ENCODE results near the gene TMEM128.
"Not testable (repeated sequence)": the region's sequence is repeated elsewhere in the genome, so short reads cannot be mapped to it uniquely, and the experiment has no call there.

Gene TMEM128

DNA sequence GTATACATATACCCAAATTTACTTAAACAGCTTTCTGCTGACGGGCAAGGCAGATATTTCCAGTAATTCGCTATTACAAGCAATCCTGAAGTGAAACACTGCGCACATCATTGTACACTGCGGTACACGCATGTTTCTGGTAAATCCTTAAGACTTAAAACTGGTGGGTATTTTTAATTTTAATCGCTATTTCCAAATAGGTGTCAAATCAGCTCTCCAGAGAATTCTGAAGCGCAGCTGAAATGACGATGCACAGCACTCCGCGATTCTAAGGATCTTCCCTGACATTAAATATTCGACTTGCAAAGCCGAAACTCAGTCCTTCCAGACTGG lies 361 bp downstream of the TMEM128 start:
- in situ Hi-C loops (cut with HindIII; ENCODE audit: low pct_unique_long_range_greater_than_20kb, low sequenced_read_pairs), result no loop called here
- TF ChIP-seq JUND (IDR thresholded peaks at IDR 0.05; ENCODE audit: low read depth), result no peak
- no peak for DNase-seq (ENCODE audit: low read depth in 1 of 2, low spot score in 1 of 2)

DNA sequence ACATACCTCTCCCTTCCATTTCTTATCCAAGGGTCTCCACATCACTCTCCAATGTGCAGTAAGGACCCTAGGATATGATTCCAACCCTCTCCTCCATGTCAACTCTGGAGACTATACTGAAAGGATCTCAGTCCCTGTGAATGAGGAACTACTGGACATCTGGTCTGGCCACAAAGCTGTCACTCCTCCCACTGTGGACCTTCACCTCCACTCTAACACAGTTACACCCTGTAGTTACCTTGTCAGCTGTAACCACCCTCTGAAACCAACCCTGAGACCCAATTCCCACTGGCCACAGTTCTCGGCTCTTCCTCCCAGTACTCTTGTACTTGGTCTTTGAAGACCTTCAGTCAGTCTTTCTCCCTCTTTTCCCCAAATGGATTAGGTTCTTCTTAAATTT lies 2.9 kb downstream of the TMEM128 start:
- TF ChIP-seq JUND (IDR thresholded peaks at IDR 0.05; ENCODE audit: low read depth), result no peak
- in situ Hi-C loops (cut with HindIII; ENCODE audit: low pct_unique_long_range_greater_than_20kb, low sequenced_read_pairs), result no loop called here
- DNase-seq (ENCODE audit: low read depth in 1 of 2, low spot score in 1 of 2), result no peak

DNA sequence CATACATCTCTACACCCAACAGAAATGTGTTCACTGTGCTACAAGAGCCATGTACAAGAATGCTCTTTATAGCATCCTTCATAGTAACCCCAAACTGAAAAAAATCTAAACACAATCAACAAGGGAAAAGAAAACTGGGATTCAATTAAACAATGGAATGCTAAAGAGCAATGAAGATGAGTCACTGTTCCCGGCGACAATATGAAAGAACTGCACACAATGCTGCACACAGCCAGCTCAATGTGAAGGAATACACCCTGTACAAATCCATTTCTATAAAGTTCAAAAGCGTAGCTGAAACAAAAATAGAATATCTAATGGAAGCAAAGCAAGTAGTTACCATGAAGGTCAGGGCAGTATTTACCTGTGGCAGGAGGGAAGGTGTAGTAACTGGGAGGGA lies 8.5 kb downstream of the TMEM128 start:
- DNase-seq (ENCODE audit: low read depth in 1 of 2, low spot score in 1 of 2); in situ Hi-C loops (cut with HindIII; ENCODE audit: low pct_unique_long_range_greater_than_20kb, low sequenced_read_pairs): not testable (repeated sequence)

DNA sequence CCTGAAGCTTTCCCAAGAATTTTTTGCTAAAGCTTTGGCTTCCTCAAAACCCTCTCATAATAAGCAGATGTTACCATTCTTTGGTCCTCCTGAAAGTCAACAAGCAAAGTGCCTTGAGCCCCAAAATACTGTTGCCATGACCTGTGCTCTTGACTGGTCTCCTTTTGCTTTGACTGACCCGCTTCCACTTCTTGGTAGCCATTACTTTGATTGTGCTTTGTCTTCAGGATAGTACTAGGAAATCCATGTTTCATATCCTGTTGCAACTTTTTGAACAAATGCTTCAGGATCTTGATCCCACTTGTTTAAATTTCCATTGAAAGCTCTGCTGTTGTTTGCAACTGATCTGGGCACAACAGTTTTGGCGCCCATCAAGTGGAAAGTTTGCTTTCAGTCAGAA lies 14.4 kb downstream of the TMEM128 start:
- TF ChIP-seq JUND (IDR thresholded peaks at IDR 0.05; ENCODE audit: low read depth), result no peak
- in situ Hi-C loops (cut with HindIII; ENCODE audit: low pct_unique_long_range_greater_than_20kb, low sequenced_read_pairs), result no loop called here
- no peak for DNase-seq (ENCODE audit: low read depth in 1 of 2, low spot score in 1 of 2)

- no peak for DNase-seq (ENCODE audit: low read depth in 1 of 2, low spot score in 1 of 2)
- in situ Hi-C loops (cut with HindIII; ENCODE audit: low pct_unique_long_range_greater_than_20kb, low sequenced_read_pairs), result no loop called here
- TF ChIP-seq JUND (IDR thresholded peaks at IDR 0.05; ENCODE audit: low read depth), result no peak
Measured at GRCh38 chr4:4228356-4228668, 19.7 kb downstream of the TMEM128 start.

DNA sequence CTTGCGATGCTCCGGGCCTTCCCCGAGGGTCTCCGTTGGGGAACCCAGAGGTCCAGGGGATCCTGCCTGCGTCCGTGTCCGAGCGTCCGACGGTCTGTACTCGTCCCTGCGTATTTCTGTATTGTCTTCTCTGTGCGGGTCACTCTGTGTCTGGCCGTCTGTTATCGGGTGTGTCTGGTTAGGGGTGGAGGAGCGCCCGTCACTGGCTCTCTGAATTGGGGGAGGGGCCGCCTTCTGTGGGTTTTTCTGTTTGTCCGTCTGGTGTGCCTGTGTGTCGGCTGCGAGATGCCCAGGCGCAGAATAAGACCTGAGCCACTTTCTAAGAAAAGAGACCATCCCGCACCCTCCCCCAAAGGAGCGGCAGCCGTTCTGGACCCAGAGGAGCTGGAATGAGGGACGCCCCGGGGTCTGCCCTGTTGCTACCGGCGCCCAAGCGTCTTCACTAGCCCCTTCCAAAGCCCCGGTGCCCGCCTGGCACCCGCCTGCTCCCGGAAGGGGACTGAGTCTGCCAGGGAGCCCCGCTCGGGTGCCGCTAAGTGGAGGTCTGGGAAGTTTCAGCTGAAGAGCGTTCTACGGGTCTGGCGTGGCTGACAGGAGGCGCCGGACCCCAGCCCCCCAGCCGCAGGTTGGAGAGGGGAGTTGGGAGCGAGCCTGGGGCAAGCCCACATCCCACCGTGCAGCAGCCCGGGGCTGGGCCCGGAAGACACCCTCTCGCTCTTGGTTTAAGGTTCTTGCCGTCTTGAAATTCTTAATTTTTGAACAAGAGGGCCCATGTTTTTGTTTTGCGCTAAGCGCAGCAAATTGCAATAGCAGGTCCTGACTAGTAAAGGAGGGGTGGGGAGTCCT lies 20.3 kb downstream of the TMEM128 start:
- in situ Hi-C loops (cut with HindIII; ENCODE audit: low pct_unique_long_range_greater_than_20kb, low sequenced_read_pairs), result no loop called here

GRCh38 chr4:4226606-4227438 lies 21.2 kb downstream of the TMEM128 start, which contains the start of gene OTOP1:
OTOP1 (minus strand) TSS chr4:4226929; CDS start chr4:4226864, 65 bp downstream.
- in situ Hi-C loops (cut with HindIII; ENCODE audit: low pct_unique_long_range_greater_than_20kb, low sequenced_read_pairs), result no loop called here

More for the DNA sequence above, 20.3 kb downstream of the TMEM128 start:
- no peak for DNase-seq (ENCODE audit: low read depth in 1 of 2, low spot score in 1 of 2)
- no peak for TF ChIP-seq JUND (IDR thresholded peaks at IDR 0.05; ENCODE audit: low read depth)

DNA sequence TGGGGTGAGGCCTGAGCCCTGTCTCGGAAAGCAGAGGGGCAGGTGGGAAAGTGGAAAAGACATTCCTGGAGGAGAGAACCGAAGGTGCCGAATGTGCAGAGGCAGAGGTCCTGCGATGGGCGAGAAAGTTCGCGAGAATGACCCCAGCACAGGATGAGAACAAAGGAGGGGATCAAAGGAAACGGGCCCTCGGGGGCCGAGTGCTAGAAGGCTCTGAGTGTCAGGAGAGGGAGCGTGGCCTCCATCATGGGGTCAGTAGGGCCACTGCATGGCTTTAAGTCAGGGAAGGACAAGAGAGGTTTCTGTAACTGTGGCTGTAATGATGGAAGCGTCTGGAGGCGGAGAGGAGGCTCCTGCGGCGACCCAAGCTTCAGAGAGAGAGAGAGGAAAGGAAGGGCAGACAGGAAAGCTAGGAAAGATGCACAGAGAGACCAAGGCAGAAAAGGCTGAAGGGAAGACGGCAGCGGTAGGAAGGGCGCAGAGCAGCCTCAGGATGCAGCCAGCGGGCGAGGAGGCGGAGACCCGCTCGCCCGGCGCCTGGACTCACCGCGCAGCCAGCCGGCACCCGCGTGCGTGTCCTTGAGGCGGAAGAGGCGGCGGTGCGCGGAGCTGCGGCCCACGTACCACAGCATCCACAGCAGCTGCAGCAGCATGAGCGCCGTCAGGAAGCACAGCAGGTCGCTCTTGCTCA lies 22.0 kb downstream of the TMEM128 start:
- DNase-seq (ENCODE audit: low read depth in 1 of 2, low spot score in 1 of 2), result no peak
- no peak for TF ChIP-seq JUND (IDR thresholded peaks at IDR 0.05; ENCODE audit: low read depth)
- in situ Hi-C loops (cut with HindIII; ENCODE audit: low pct_unique_long_range_greater_than_20kb, low sequenced_read_pairs), result no loop called here

More at GRCh38 chr4:4226606-4227438, 21.2 kb downstream of the TMEM128 start, which contains the start of gene OTOP1:
- DNase-seq (ENCODE audit: low read depth in 1 of 2, low spot score in 1 of 2), result no peak
- no peak for TF ChIP-seq JUND (IDR thresholded peaks at IDR 0.05; ENCODE audit: low read depth)

GRCh38 chr4:4217113-4217512 lies 30.9 kb downstream of the TMEM128 start:
- no peak for TF ChIP-seq JUND (IDR thresholded peaks at IDR 0.05; ENCODE audit: low read depth)
- in situ Hi-C loops (cut with HindIII; ENCODE audit: low pct_unique_long_range_greater_than_20kb, low sequenced_read_pairs), result no loop called here

GRCh38 chr4:4216648-4217047 lies 31.4 kb downstream of the TMEM128 start:
- TF ChIP-seq JUND (IDR thresholded peaks at IDR 0.05; ENCODE audit: low read depth), result no peak
- in situ Hi-C loops (cut with HindIII; ENCODE audit: low pct_unique_long_range_greater_than_20kb, low sequenced_read_pairs), result no loop called here
- no peak for DNase-seq (ENCODE audit: low read depth in 1 of 2, low spot score in 1 of 2)

More at GRCh38 chr4:4217113-4217512, 30.9 kb downstream of the TMEM128 start:
- DNase-seq (ENCODE audit: low read depth in 1 of 2, low spot score in 1 of 2), result no peak

GRCh38 chr4:4213674-4214073 lies 34.3 kb downstream of the TMEM128 start:
- in situ Hi-C loops (cut with HindIII; ENCODE audit: low pct_unique_long_range_greater_than_20kb, low sequenced_read_pairs); DNase-seq (ENCODE audit: low read depth in 1 of 2, low spot score in 1 of 2): not testable (repeated sequence)

- in situ Hi-C loops (cut with HindIII; ENCODE audit: low pct_unique_long_range_greater_than_20kb, low sequenced_read_pairs), result no loop called here
- no peak for DNase-seq (ENCODE audit: low read depth in 1 of 2, low spot score in 1 of 2)
- no peak for TF ChIP-seq JUND (IDR thresholded peaks at IDR 0.05; ENCODE audit: low read depth)
Measured at GRCh38 chr4:4206204-4206603, 41.8 kb downstream of the TMEM128 start.

DNA sequence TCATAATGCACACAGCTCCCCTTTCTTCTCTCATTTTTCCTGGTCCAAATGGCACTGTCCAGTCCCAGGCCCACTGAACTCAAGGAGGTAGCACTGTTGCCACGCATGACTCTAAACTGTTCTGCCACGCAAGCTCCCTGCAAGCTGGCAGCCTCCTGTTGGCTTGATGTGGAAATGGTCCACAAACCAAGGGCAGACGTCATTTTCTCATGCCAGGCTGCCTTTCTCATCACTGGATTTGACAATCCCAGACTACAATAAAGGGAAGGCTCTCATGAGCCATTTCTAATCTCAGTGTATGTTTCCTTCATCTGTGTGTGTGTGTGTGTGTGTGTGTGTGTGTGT lies 43.6 kb downstream of the TMEM128 start:
- in situ Hi-C loops (cut with HindIII; ENCODE audit: low pct_unique_long_range_greater_than_20kb, low sequenced_read_pairs), result no loop called here
- no peak for DNase-seq (ENCODE audit: low read depth in 1 of 2, low spot score in 1 of 2)
- TF ChIP-seq JUND (IDR thresholded peaks at IDR 0.05; ENCODE audit: low read depth), result no peak

All from T47D (cell line).